HCT116 (cell line): ENCODE measurements around the gene CFAP54. TPM values are rescaled to one million over a fixed set of nuclear protein-coding genes. Genes with fewer than 3 reads are reported as not detected.

Experiments used
- ATAC-seq: fragments of 200-7000 bp; cut with Tn5 transposase; 2 replicates; pipeline ENCODE4 v1.9.1; 2020; ENCODE audit warnings: mild to moderate bottlenecking, moderate library complexity
- BruUV-seq: library from RNA; stranded (reverse); fragments of 400-500 nt; replicated peaks from 2 replicates; lab custom pipeline; 2021; lab: Mats Ljungman, UMichigan
- CTCF ChIA-PET: fragments of 300-600 bp; sonication (Branson Sonifier 250); formaldehyde crosslinking; loops from one replicate; lab custom pipeline; 2021; ENCODE audit warnings: antibody characterized with exemption; lab: Charles Lee
- POLR2A ChIA-PET: fragments of 300-600, 350-600 bp; sonication (Branson Sonifier 250); formaldehyde crosslinking; loops from one replicate; lab custom pipeline; 2021; ENCODE audit warnings: antibody characterized with exemption; lab: Charles Lee
- RAD21 ChIA-PET, 2 experiments: fragments of 300-600 bp; sonication (Branson Sonifier 250); formaldehyde crosslinking; loops; one replicate each; lab custom pipeline; 2023; ENCODE audit warnings: low total read pairs in 2 of 2; ENCODE audit not compliant: uncharacterized antibody in 2 of 2, unreplicated experiment in 2 of 2, low non-redundant PET in 1 of 2; lab: Charles Lee
- DNase-seq: peaks from one replicate; pipeline ENCODE4 v3.0.0-alpha.2; 2010; ENCODE audit warnings: low read depth, low spot score
- H2AFZ ChIP-seq: fragments of 200-600 bp; shearing (Covaris generic), sonication (generic); 2 replicates; pipeline ENCODE4 v1.6.1; 2017; ENCODE audit warnings: low read depth, mixed run types, mixed read lengths, antibody characterized with exemption, low read length; ENCODE audit not compliant: poor library complexity, severe bottlenecking
- H3K27ac ChIP-seq: 2 replicates; pipeline ENCODE4 v1.5.1; 2012; ENCODE audit warnings: low read depth, low read length
- H3K27me3 ChIP-seq: fragments of 200-600 bp; sonication (generic); 2 replicates; pipeline ENCODE4 v1.6.1; 2016; ENCODE audit warnings: mixed run types, low read length, mixed read lengths; ENCODE audit not compliant: insufficient read depth
- H3K36me3 ChIP-seq, 2 experiments: fragments of 200-500 bp in 1 of 2; fragments of 200-600 bp in 1 of 2; sonication (Bioruptor generic) in 1 of 2; sonication (generic) in 1 of 2; 2 replicates each; pipeline versions ENCODE4 v1.5.1 to v1.6.1; 2014 to 2016; ENCODE audit warnings: low read length in 2 of 2, inconsistent platforms in 1 of 2, mixed read lengths in 1 of 2, mixed run types in 1 of 2; ENCODE audit not compliant: insufficient read depth in 2 of 2, control insufficient read depth in 1 of 2
- H3K4me1 ChIP-seq, 2 experiments: fragments of 200-600 bp in 1 of 2; sonication (generic) in 1 of 2; 2 replicates each; pipeline versions ENCODE4 v1.5.1 to v1.6.1; 2012 to 2017; ENCODE audit warnings: low read length in 2 of 2, inconsistent platforms in 1 of 2, mild to moderate bottlenecking in 1 of 2, mixed read lengths in 1 of 2, mixed run types in 1 of 2, moderate library complexity in 1 of 2; ENCODE audit not compliant: insufficient read depth in 2 of 2, control insufficient read depth in 1 of 2
- H3K4me2 ChIP-seq: fragments of 200-600 bp; sonication (generic); 2 replicates; pipeline ENCODE4 v1.6.1; 2017; ENCODE audit warnings: mixed run types, low read length, mixed read lengths
- H3K4me3 ChIP-seq, 2 experiments: fragments of 200-600 bp in 1 of 2; sonication (generic) in 1 of 2; replicated peaks in 1 of 2; 2 replicates each; pipeline ENCODE4 v1.5.1; 2011 to 2016; ENCODE audit warnings: low read length in 2 of 2, control low read depth in 1 of 2, low read depth in 1 of 2, mild to moderate bottlenecking in 1 of 2, mixed read lengths in 1 of 2, mixed run types in 1 of 2
- H3K79me2 ChIP-seq: fragments of 200-600 bp; sonication (generic); 2 replicates; pipeline ENCODE4 v1.6.1; 2017; ENCODE audit warnings: mild to moderate bottlenecking, mixed run types, low read length, moderate library complexity, mixed read lengths; ENCODE audit not compliant: insufficient read depth
- H3K9ac ChIP-seq: fragments of 200-600 bp; sonication (generic); 2 replicates; pipeline ENCODE4 v1.6.1; 2016; ENCODE audit warnings: low read length, mixed read lengths
- H3K9me2 ChIP-seq: fragments of 200-600 bp; sonication (generic), shearing (Covaris generic); 2 replicates; pipeline ENCODE4 v1.6.1; 2017; ENCODE audit warnings: mixed run types, mild to moderate bottlenecking, moderate library complexity; ENCODE audit not compliant: insufficient read depth
- H3K9me3 ChIP-seq, 2 experiments: fragments of 200-500 bp in 1 of 2; fragments of 200-600 bp in 1 of 2; sonication (Bioruptor generic) in 1 of 2; sonication (generic) in 1 of 2; 2 replicates each; pipeline ENCODE4 v1.6.1; 2014 to 2017; ENCODE audit warnings: low read length in 2 of 2, mixed read lengths in 2 of 2, inconsistent platforms in 1 of 2, low read depth in 1 of 2, mild to moderate bottlenecking in 1 of 2, mixed run types in 1 of 2, moderate library complexity in 1 of 2; ENCODE audit not compliant: control insufficient read depth in 1 of 2, insufficient read depth in 1 of 2
- H4K20me1 ChIP-seq: fragments of 200-600 bp; sonication (generic), shearing (Covaris generic); 2 replicates; pipeline ENCODE4 v1.6.1; 2017; ENCODE audit warnings: mixed run types, mild to moderate bottlenecking, moderate library complexity; ENCODE audit not compliant: insufficient read depth
- CBX3 ChIP-seq: IDR thresholded peaks from 2 replicates; pipeline ENCODE4 v1.6.1; 2012; ENCODE audit warnings: low read depth
- CEBPB ChIP-seq: IDR thresholded peaks from 2 replicates; pipeline ENCODE4 v1.6.1; 2012; ENCODE audit warnings: low read depth
- EGR1 ChIP-seq: IDR thresholded peaks from 2 replicates; pipeline ENCODE4 v1.6.1; 2012; ENCODE audit warnings: low read depth
- POLR2A ChIP-seq: IDR thresholded peaks from 2 replicates; pipeline ENCODE4 v1.7.0; 2011; ENCODE audit warnings: borderline replicate concordance; ENCODE audit not compliant: insufficient read depth, insufficient read length; ENCODE audit errors: extremely low read depth
- POLR2AphosphoS5 ChIP-seq: IDR thresholded peaks from 2 replicates; pipeline ENCODE4 v1.6.1; 2011; ENCODE audit warnings: mild to moderate bottlenecking, low read depth, low read length, moderate library complexity
- YY1 ChIP-seq: IDR thresholded peaks from 2 replicates; pipeline ENCODE4 v1.6.1; 2011; ENCODE audit warnings: low read length, low read depth, moderate library complexity, mild to moderate bottlenecking; ENCODE audit not compliant: insufficient replicate concordance; ENCODE audit errors: extremely low read depth
- ZBTB33 ChIP-seq: IDR thresholded peaks from 2 replicates; pipeline ENCODE4 v1.6.1; 2011; ENCODE audit warnings: mild to moderate bottlenecking, low read length, moderate library complexity; ENCODE audit not compliant: insufficient replicate concordance; ENCODE audit errors: extremely low read depth
- ZNF274 ChIP-seq: fragments of 200-500 bp; sonication (Bioruptor generic); IDR thresholded peaks from 2 replicates; pipeline ENCODE4 v1.6.1; 2014; ENCODE audit warnings: mild to moderate bottlenecking, low read depth, low read length, inconsistent platforms
- intact Hi-C: fragments of 100-400 bp; cut with micrococcal nuclease; formaldehyde crosslinking; loops from 2 replicates; pipeline ENCODE4 v1.10.0; 2022
- total RNA-seq: library from RNA; stranded (reverse); gene quantifications from one replicate; pipeline ENCODE4 v1.2.1, GENCODE V29; 2021; ENCODE audit not compliant: unreplicated experiment

The CFAP54 gene
- total RNA-seq, 1 experiment from 2014 or later, result 0.25 TPM

GRCh38 chr12:96456265-96456974 lies 33.0 kb upstream of the CFAP54 start:
- Histone ChIP-seq H3K9me2 (no peaks in the 10 kb centered on the region), H3K4me1 (peaks cover 8 to 26% of the 10 kb centered on the region in 2 experiments; a peak in 3 of 4 replicates), H3K27ac (no peak overlapping the region), H3K4me2 (peak overlapping the region; percentile 55; the same call in 1 of the 2 replicates), H3K27me3 (no peaks in the 10 kb centered on the region), H3K36me3 (no peaks in the 10 kb centered on the region), H4K20me1 (no peaks in the 10 kb centered on the region), H3K79me2 (no peaks in the 10 kb centered on the region), H2AFZ (peak overlapping the region; percentile 15), H3K4me3 (no peak overlapping the region), H3K9me3 (no peaks in the 10 kb centered on the region), H3K9ac (no peak overlapping the region)
- no TSS peak for BruUV-seq
- intact Hi-C loops, result no loop called here
- DNase-seq (no peak), ATAC-seq (no peak)
- POLR2A ChIA-PET, result no interaction called here
- CTCF ChIA-PET, result no interaction called here
- TF ChIP-seq CBX3, result no peak
- no peak for TF ChIP-seq YY1
- no peak for TF ChIP-seq CEBPB
- TF ChIP-seq ZBTB33, result no peak
- no peak for TF ChIP-seq ZNF274
- TF ChIP-seq POLR2A, result no peak
- no peak for TF ChIP-seq EGR1
- TF ChIP-seq POLR2AphosphoS5, result no peak
- RAD21 ChIA-PET, result no interaction called here
